DOHH2 (cell line): ENCODE data around the gene DGKB.

Source experiments
- CTCF ChIP-seq: fragments of 200-600 bp; sonication (generic); IDR thresholded peaks from one replicate; pipeline ENCODE4 v1.5.1; 2014; ENCODE audit warnings: antibody characterized with exemption, mild to moderate bottlenecking, low read depth, low read length; ENCODE audit not compliant: poor library complexity, severe bottlenecking
- EZH2phosphoT487 ChIP-seq: fragments of 200-600 bp; sonication (generic); IDR thresholded peaks from 2 replicates; pipeline ENCODE4 v1.6.1; 2017; ENCODE audit warnings: borderline replicate concordance, mild to moderate bottlenecking, antibody characterized with exemption, low read length, moderate library complexity, mixed read lengths

- TF ChIP-seq CTCF (no peak), EZH2phosphoT487 (no peak)
Measured at GRCh38 chr7:14271441-14271840, 631.1 kb downstream of the DGKB start.
